GM03348 (cell line): ENCODE data around the gene ZNF385D.
"Not testable (repeated sequence)": the region's sequence is repeated elsewhere in the genome, so short reads cannot be mapped to it uniquely, and the experiment has no call there.

Experiments used
- DNase-seq: peaks from one replicate; pipeline ENCODE4 v3.0.0; 2012; ENCODE audit warnings: low spot score

The ZNF385D gene

GRCh38 chr3:21390136-21390535, 360.9 kb downstream of the ZNF385D start:
- peak; percentile 77 for DNase-seq

- not testable (repeated sequence) for DNase-seq
These were observed 363.7 kb downstream of the ZNF385D start for GRCh38 chr3:21387142-21387826.

- not testable (repeated sequence) for DNase-seq
These were observed 373.0 kb downstream of the ZNF385D start for GRCh38 chr3:21378036-21378435.

- no peak for DNase-seq
These were observed 373.8 kb downstream of the ZNF385D start for GRCh38 chr3:21377071-21377769.

- DNase-seq: no peak
These were observed 378.7 kb downstream of the ZNF385D start for GRCh38 chr3:21372316-21372715.
